Measurements from ENCODE around the gene NEK6. TPM values are rescaled to one million over a fixed set of nuclear protein-coding genes. Genes with fewer than 3 reads are reported as not detected.

Gene NEK6
- total RNA-seq, 1 experiment from 2014 or later: 21.1 TPM

GRCh38 chr9:124341455-124342170, 83.9 kb downstream of the NEK6 start:
- Histone ChIP-seq H3K4me2 (ENCODE audit: low read length) (no peak overlapping the region), H3K36me3 (ENCODE audit: low read depth, low read length) (no peaks in the 10 kb centered on the region), H3K27ac (ENCODE audit: low read length) (no peak overlapping the region), H3K9me2 (replicated peaks; ENCODE audit: low read length) (no peaks in the 10 kb centered on the region), H3K4me1 (ENCODE audit: insufficient read depth, low read length) (peaks cover 17% of the 10 kb centered on the region), H3K9ac (ENCODE audit: low read length) (no peak overlapping the region), H2AFZ (ENCODE audit: low read length) (no peak overlapping the region), H3K27me3 (ENCODE audit: low read length) (no peaks in the 10 kb centered on the region), H3K9me3 (ENCODE audit: low read length) (no peaks in the 10 kb centered on the region), H3K4me3 (ENCODE audit: low read length) (no peak overlapping the region), H4K20me1 (ENCODE audit: low read length) (no peaks in the 10 kb centered on the region), H3F3A (ENCODE audit: low read length, unreplicated experiment) (peaks cover 4% of the 10 kb centered on the region), H3K79me2 (ENCODE audit: low read length) (no peaks in the 10 kb centered on the region)
- intact Hi-C loops (cut with micrococcal nuclease): no loop called here
- DNase-seq (no peak), ATAC-seq (no peak)
- ChIA-PET POLR2A (ENCODE audit: unreplicated experiment) (no interaction called here), CTCF (interaction anchor here (0.6 kb wide), 1 partner anchor 219 kb away, joined by 3 read pairs; no protein-coding TSS in a partner anchor)
- BruUV-seq (replicated peaks): no TSS peak
- TF ChIP-seq EZH2phosphoT487 (IDR thresholded peaks at IDR 0.05; ENCODE audit: borderline replicate concordance, low read length) (no peak), EZH2 (IDR thresholded peaks at IDR 0.05; ENCODE audit: low read length, unreplicated experiment) (no peak), CTCF (conservative IDR thresholded peaks at IDR 0.05; ENCODE audit: low read depth, low read length) (no peak)

- Histone ChIP-seq H3K9me3 (ENCODE audit: low read length) (no peaks in the 10 kb centered on the region), H3K27ac (ENCODE audit: low read length) (peak overlapping the region; percentile 79), H3K27me3 (ENCODE audit: low read length) (no peaks in the 10 kb centered on the region), H3K36me3 (ENCODE audit: low read depth, low read length) (no peaks in the 10 kb centered on the region), H3K4me3 (ENCODE audit: low read length) (peak overlapping the region; percentile 35; the same call in 1 of the 2 replicates), H3K9me2 (replicated peaks; ENCODE audit: low read length) (no peaks in the 10 kb centered on the region), H2AFZ (ENCODE audit: low read length) (0 out of 2 replicates have a peak overlapping the region, but pooled peaks have one; percentile 48), H4K20me1 (ENCODE audit: low read length) (no peaks in the 10 kb centered on the region), H3K4me1 (ENCODE audit: insufficient read depth, low read length) (peaks cover 17% of the 10 kb centered on the region), H3K79me2 (ENCODE audit: low read length) (no peaks in the 10 kb centered on the region), H3F3A (ENCODE audit: low read length, unreplicated experiment) (peaks cover 4% of the 10 kb centered on the region), H3K4me2 (ENCODE audit: low read length) (peak overlapping the region; percentile 70), H3K9ac (ENCODE audit: low read length) (peak overlapping the region; percentile 50)
- POLR2A ChIA-PET (ENCODE audit: unreplicated experiment): no interaction called here
- BruUV-seq (replicated peaks): no TSS peak
- CTCF ChIA-PET: interaction anchor here (0.6 kb wide), 1 partner anchor 220 kb away, joined by 3 read pairs; no protein-coding TSS in a partner anchor
- intact Hi-C loops (cut with micrococcal nuclease): no loop called here
- ATAC-seq: no peak
- no peak for DNase-seq
- TF ChIP-seq EZH2 (IDR thresholded peaks at IDR 0.05; ENCODE audit: low read length, unreplicated experiment) (no peak), EZH2phosphoT487 (IDR thresholded peaks at IDR 0.05; ENCODE audit: borderline replicate concordance, low read length) (no peak), CTCF (conservative IDR thresholded peaks at IDR 0.05; ENCODE audit: low read depth, low read length) (no peak)
Observed at GRCh38 chr9:124342402-124342775, 84.6 kb downstream of the NEK6 start.
